GM23338 (cell line): ENCODE measurements around the gene RHBDL3.

ENCODE experiments used
- CTCF ChIP-seq, 2 experiments: fragments of 200-600 bp in 1 of 2; sonication (generic) in 1 of 2; conservative IDR thresholded peaks; 2 replicates each; pipeline versions ENCODE4 v1.5.1 to v1.6.1; 2016 to 2017; ENCODE audit warnings: antibody characterized with exemption in 2 of 2, low read depth in 2 of 2, mild to moderate bottlenecking in 2 of 2, moderate library complexity in 1 of 2
- EZH2 ChIP-seq: fragments of 200-600 bp; sonication (generic); IDR thresholded peaks from one replicate; pipeline ENCODE4 v1.8.0; 2017; ENCODE audit warnings: antibody characterized with exemption, mild to moderate bottlenecking, low read depth; ENCODE audit not compliant: unreplicated experiment

GRCh38 chr17:32281011-32281451 is 15.4 kb downstream of the RHBDL3 start:
- no peak for TF ChIP-seq CTCF (conservative IDR thresholded peaks at IDR 0.05; ENCODE audit: low read depth in 2 of 2)
- TF ChIP-seq EZH2: no peak
